GM18508 (cell line): ENCODE data around the gene PPARG.
"Not testable (repeated sequence)": the region's sequence is repeated elsewhere in the genome, so short reads cannot be mapped to it uniquely, and the experiment has no call there.

Experiments
- ATAC-seq: cut with Tn5 transposase; IDR thresholded peaks from one replicate; pipeline ENCODE4 v1.9.1; 2021; ENCODE audit warnings: moderate number of reproducible peaks; ENCODE audit not compliant: insufficient read depth, unreplicated experiment

PPARG gene

DNA sequence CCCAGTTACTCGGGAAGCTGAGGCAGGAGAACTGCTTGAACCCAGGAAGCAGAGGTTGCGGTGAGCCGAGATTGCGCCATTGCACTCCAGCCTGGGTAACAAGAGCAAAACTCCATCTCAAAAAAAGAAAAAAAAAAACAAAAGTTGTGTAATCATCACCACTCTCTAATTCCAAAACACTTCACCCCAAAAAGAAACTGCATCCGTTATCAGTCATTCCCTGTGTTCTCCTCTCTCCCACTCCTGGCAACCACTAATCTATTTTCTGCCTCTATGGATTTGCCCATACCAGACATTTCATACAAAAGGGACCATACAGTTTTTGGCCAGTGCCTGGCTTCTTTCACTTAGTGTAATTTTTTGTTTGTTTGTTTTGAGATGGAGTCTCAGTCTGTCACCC, 12.0 kb upstream of the PPARG start:
- ATAC-seq: not testable (repeated sequence)

DNA sequence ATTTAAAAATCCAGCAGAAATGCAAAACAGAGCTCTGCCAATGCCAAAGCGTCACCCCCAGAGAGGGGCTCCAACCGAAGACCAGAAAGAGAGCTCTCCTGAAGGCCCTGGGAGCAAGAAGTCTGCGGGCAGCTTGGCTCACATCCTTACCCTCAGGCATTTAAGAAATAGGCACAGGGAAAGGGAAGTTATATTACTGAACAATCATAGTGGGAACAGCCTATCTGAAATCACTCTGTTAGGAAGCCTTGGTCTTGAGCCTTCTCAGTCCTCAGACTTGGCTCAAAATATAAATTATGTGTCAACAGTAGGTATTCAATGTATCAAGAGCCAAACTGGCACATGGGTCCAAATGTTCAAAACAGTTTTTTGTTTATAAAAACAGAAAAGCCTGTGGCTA, 10.3 kb upstream of the PPARG start:
- no peak for ATAC-seq

GRCh38 chr3:12279591-12280326, 9.1 kb upstream of the PPARG start:
- no peak for ATAC-seq

- ATAC-seq: no peak
Measured at GRCh38 chr3:12280357-12280806, 8.5 kb upstream of the PPARG start.

GRCh38 chr3:12284591-12284990, 4.3 kb upstream of the PPARG start:
- ATAC-seq: no peak

DNA sequence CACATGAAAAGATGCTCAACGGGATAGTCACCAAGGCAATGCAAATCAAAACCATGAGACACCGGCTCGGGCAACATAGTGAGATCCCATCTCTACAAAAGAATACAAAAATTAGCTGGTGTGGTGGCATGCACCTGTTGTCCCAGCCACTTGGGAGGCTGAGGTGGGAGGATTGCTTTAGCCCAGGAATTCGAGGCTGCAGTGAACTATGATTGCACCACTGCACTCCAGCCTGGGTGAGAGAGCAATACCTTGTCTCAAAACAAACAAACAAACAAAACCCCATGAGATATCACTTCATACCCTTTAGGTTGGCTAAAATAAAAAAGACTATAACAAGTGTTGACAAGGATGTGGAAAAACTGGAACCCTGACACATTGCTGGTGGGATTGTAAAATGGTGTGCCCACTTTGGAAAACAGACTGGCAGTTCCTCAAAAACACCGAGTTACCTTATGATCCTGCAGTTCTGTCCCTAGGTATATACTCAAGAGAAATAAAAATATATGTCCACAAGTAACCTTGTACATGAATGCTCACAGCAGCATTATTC, 3.8 kb upstream of the PPARG start:
- no peak for ATAC-seq

DNA sequence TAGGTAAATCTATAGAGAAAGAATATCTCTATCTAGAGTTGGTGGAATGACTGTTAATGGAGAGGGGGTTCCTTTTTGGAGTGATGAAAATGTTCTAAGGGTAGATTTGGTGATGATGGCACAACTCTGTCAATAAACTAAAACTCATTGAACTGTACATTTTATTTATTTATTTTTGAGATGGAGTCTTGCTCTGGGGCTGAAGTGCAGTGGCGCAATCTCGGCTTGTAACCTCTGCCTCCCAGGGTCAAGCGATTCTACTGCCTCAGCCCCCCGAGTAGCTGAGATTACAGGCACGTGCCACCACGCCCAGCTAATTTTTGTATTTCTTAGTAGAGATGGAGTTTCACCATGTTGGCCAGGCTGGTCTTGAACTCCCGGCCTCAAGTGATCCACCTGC, 3.1 kb upstream of the PPARG start:
- not testable (repeated sequence) for ATAC-seq

GRCh38 chr3:12286504-12286903, 2.4 kb upstream of the PPARG start:
- ATAC-seq: no peak

- ATAC-seq: no peak
Measured at GRCh38 chr3:12286927-12287726, 1.7 kb upstream of the PPARG start.

- ATAC-seq: no peak
Measured at GRCh38 chr3:12287727-12288181, 1.1 kb upstream of the PPARG start.

- ATAC-seq: no peak
Measured at GRCh38 chr3:12289524-12289923, 654 bp downstream of the PPARG start.

DNA sequence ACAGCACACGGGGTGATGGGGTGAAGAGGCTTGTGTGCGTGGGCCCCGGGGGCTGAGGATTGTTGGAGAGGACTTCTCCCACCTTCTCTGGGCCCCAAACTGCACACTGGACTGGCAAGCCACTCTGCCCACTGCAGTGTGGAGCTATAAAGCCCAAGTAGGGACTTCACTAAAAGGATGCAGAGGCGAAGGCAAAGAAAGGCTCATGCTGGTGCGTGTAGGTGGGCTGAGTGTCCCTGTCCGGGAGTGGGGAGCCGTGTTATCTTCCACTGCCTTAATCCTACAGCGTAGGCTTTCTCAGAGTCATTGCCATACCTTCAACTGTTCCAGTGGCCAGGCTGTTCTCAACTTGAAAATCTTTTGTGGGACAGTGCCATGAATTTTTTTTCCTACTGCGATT, 3.9 kb downstream of the PPARG start:
- ATAC-seq: no peak

DNA sequence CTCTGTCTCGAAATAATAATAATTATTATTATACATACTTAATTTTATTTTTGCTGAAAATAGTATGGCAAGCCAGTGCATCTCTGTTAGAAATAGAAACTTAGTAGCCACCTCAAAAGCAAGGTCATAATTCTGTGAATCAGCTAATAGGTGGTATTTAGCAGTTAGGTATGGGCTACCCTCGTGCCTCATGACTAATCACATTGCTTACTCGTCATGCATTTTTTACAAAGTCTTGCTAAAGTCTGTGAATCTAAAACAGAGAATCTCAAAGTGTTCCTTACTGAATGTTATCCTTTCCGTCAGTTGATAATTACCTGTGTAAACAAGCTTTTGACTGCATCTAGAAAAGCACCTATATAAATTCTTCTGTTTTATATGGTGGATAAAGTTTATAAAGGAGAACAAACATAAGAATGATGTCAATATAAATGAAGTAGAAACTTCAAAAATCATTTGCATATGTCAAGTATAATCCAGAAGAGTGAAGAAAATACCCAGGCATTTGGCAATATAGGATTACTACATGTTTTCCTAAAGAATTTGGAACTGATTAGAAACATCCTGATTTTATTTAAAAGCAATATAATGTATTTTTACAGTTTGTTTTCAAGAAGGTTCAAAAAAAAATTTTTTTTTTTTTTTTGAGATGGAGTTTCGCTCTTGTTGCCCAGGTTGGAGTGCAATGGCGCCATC, 6.2 kb downstream of the PPARG start:
- ATAC-seq: no peak

DNA sequence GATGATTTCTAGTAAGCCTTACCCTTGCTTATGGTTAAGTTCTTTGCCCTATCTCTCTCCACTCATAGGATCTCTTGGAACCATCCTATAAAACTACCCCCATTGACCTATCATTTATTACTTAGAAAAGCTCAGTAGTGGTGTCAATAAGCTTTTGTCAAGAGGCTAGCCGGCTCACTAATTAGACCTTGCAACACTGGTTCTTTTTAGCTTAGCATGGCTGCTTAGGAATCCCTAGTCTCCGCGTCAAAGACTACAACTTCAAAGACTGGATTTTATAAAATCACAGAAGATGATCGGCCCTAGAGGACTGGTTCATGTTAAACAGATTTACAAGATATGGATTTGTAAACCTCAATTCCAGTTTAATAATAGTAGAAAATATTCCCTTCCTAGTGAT, 7.6 kb downstream of the PPARG start:
- no peak for ATAC-seq

- no peak for ATAC-seq
Measured at GRCh38 chr3:12299026-12299425, 10.2 kb downstream of the PPARG start.

DNA sequence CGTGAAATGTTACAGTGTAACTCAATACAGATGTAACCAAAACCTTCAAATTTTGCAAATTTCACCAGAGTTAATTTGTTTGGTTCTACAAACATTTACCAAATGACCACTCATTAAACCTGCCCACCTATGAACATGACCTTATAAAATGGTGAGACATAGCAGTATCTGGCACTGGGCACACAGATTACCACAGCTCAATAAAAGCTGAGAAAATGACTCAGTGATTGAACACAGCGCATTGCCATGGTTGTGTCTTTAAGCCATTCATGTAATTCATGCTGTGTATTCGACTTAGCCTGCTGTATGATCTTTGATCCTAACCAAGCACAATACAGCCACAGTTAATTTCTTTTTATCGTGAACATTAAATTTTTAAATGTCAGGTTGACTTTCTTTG, 11.3 kb downstream of the PPARG start:
- no peak for ATAC-seq

- ATAC-seq: no peak
Measured at GRCh38 chr3:12301031-12301430, 12.2 kb downstream of the PPARG start.

- no peak for ATAC-seq
Measured at GRCh38 chr3:12301513-12301912, 12.6 kb downstream of the PPARG start.

DNA sequence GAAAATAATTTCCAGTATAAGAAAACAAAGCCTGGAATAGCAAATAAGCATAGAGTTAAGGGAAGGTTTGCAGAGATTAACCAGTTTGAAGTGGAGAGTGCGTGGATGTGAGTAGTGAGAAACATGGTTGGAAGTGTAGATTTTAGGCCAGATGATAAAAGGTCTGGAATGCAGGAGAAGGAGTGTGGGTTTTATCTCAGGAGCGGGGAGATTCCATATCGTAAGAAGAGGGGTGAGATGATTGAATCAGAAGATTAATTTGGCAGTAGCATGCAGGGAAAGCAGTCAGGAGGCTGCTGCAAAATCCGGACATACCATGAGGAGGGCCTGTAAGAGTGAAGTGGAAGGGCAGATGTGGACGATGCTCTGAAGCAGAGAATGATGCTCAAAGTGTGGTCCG, 13.7 kb downstream of the PPARG start:
- ATAC-seq: no peak

DNA sequence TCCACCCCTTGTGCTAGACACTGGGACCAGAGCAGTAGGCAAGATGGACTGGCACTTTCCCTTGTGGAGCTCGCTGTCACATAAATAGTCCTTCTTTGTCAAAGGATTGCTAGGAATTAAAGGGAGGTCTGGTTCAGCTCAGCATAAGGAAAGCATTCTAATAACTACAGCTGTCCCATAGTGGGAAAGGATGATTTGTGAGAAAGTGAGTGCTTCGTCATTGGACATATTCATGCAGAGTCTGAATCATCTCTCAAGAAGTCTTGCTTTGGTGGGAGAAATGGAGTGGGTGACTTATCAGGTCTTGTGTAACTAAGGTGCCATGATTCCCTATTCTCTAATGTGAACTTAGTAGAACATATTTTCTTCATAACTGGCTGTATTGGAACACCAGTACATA, 14.7 kb downstream of the PPARG start:
- no peak for ATAC-seq

DNA sequence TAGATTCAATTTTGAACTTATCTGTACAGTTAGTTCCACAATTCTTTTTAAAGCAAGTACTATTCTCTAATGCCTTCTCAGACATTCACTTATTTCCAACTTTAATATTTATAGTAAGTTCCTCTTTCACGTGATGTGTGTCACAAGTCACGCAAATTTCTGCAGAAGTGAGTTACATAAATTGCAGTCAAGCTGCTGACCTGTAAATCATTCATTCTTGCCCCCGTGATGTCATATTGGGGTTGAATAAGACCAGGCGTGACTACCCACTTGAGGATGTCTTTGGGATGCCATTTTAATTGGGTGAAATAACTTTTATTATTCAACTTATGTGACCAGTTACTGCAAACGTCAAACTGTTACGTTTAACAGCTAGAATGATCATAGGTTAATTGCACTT, 15.1 kb downstream of the PPARG start:
- ATAC-seq: no peak
